GM19238 (cell line): ENCODE measurements around the gene MYOD1.

Experiments
- DNase-seq: peaks from one replicate; pipeline ENCODE4 v3.0.0; 2011; ENCODE audit warnings: low spot score; ENCODE audit not compliant: insufficient read length

The MYOD1 gene

GRCh38 chr11:17719028-17719937 is at the start of gene MYOD1:
Gene MYOD1 (plus strand): TSS chr11:17719571. CDS start chr11:17719783, 212 bp downstream.
- DNase-seq: no peak

GRCh38 chr11:17672469-17672868 is 46.9 kb upstream of the MYOD1 start:
- DNase-seq: no peak

GRCh38 chr11:17673951-17674350 is 45.4 kb upstream of the MYOD1 start:
- DNase-seq: no peak

GRCh38 chr11:17682848-17683247 is 36.5 kb upstream of the MYOD1 start:
- no peak for DNase-seq

GRCh38 chr11:17683377-17684161 is 35.8 kb upstream of the MYOD1 start:
- DNase-seq: no peak

DNA sequence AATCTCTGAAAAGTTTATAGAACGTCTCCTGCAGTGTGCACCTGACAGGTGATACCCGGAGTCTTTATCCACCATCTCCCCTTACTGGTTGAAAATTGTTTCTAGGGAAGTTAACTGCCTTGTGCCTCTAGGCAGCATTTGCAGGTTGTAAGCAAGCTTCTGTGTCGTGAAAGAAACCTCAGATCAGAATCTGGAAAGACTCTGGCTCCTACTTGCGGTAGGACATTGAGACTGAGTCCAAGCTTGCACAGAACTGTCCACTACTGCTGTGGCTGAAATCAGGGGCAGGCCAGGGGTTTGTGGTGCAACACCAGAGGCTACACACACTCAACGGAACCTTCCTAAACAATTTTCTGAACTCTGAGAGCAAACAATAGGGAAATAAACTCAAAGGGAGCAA is 34.8 kb upstream of the MYOD1 start:
- no peak for DNase-seq

GRCh38 chr11:17686231-17686980 is 33.0 kb upstream of the MYOD1 start:
- no peak for DNase-seq

DNA sequence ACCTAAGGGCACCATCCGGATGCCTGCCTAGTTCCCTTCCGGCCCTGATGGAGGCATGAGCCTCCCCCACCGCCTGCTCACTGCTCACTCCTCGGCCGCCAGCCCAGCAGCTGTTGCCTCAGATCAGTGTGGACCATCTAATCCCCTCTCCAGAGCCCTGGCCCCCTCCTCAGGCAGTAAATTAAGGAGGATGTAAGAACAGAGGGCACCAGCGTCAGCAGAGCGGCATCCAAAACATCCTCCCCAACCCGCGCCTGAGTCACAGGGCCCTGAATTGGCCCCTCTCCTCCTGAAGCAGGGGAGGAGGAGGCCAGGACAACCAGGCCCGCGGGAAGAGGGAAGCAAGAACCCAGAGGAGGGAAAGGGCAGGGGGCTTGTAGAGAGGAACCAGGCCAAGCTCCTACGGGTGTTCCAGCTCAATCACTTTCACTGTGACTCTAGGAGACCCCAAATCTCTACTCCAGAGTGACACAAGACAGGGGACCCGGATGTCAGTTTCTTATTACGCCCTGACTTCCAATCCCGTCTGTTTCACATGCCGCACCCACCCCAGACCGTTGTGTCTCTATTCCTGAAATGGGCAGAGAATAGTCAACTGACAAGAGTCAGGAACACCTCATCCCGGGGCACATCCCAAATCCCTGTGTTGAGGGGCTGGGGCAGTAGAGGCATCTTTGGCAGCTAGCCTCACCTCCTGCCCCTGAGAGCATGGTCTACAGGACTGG is 31.3 kb upstream of the MYOD1 start:
- no peak for DNase-seq

DNA sequence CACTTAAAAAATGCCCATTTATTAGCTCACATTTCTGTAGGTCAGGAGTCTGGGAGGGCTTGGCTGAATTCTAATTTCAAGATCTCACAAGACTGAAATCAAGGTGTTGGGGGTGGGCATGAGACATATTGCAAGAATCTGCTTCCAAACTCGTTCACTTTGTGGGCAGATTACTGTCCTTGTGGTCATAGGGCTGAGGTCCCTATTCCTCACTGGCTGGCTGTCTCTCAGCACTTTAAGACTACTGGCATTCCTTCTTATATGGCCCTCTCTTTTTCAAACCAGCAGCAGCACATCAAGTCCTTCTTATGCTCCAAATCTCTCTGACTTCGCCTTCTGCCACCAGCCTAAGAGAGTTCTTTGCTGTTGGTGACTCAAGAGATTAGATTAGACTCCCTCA is 27.8 kb upstream of the MYOD1 start:
- no peak for DNase-seq

- DNase-seq: no peak
Observed at GRCh38 chr11:17691976-17692375, 27.4 kb upstream of the MYOD1 start.

GRCh38 chr11:17692931-17693330 is 26.4 kb upstream of the MYOD1 start:
- no peak for DNase-seq

DNA sequence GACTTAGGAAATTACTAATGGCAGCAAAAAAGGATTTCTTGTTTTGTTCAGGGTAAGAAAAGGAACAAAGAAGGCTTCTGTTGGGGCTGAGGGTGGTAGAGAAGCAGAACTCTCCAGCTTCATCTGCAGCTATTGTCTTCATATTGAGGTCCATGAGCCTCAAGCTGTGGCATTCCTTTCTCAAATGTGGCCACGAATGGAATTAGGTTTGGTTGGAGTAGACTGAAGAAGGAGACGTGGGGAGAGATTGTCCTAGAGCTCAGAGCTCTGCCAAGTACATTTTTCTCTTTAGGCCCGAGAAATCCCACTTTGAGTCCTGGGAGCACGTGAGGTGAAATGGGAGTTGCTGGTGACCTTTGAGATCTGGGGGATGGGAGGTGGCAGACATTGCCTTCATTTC is 25.8 kb upstream of the MYOD1 start:
- no peak for DNase-seq

- no peak for DNase-seq
Observed at GRCh38 chr11:17694494-17695110, 24.8 kb upstream of the MYOD1 start.

DNA sequence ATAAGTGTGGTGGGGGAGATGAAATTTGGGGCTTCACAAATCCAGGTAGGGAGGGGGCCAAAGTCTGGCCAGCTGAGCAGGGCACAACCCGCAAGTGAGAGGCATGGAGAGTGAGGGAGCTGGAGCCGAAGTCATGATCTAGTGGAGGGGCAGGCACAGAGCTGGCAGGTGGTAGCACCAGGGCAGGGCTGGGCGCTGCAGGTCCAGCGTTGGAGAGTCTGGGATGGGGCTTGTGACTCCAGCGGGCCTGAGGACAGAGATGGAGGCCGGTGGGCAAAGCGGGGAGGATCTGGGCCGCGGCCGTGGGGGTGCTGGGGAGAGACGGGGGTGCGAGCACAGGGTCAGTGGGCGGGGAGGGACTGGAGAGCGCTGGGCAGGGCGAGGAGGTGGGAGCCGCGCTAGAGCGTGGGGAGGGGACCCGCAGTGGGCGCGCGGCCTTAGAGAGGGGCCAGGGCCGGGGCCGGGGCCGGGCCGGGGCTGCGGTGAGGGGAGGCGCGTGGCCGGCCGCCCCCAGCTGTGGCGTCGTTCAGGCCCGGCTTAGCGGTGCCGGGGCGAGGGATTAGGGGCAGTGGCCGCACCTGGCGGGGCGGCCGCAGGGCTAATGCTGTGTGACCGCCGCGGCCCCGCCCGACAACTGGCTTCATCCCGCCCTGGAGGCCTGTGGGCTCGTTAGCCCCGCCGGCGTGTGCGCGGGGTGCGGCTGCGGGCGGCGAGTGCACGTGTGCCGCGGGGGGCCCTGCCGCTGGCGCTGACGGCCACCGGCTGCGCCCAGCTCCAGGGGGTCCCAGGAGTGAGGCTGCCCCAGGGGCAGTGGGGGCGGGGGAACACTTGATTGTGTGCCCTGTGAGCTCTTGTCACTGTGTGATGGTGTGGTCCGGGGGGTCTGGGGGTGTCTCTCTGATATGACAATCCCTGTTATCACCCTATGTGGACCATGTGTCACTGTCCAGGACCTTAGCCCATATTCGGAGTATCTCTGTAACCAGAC is 23.6 kb upstream of the MYOD1 start:
- no peak for DNase-seq

DNA sequence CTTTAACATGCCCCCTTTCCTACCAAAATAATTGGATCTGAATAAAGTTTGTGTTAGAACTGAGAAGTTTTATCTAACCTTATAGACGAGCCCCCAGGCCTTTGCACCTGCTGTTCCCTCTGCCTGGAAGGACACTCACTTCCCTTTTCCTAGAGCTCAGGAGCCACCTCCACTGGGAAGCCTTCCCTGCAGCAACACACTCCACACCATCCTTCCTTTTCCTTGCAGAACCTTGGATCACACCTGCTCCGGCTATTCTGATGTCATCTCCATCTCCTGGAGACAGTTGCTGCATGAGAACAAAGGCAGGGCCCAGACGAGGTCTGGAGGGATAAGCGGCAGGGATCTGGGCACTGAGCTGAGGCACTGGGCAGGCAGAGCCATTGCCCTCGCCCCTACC is 22.6 kb upstream of the MYOD1 start:
- no peak for DNase-seq

- DNase-seq: no peak
Observed at GRCh38 chr11:17697175-17697949, 22.0 kb upstream of the MYOD1 start.

- DNase-seq: no peak
Observed at GRCh38 chr11:17699147-17700114, 19.9 kb upstream of the MYOD1 start.
